HepG2 (cell line): ENCODE measurements around the gene TSPAN7.

Source experiments
- CTCF ChIP-seq: sonication (generic); formaldehyde crosslinking; IDR thresholded peaks from 2 replicates; pipeline ENCODE4 v1.5.0; 2020; ENCODE audit warnings: mild to moderate bottlenecking, missing genetic modification reagents, moderate library complexity
- EZH2 ChIP-seq: conservative IDR thresholded peaks from 2 replicates; pipeline ENCODE4 v1.6.1; 2012; ENCODE audit warnings: mild to moderate bottlenecking, low read depth, low read length, moderate library complexity
- FOXP1 ChIP-seq, 2 experiments: fragments of 450-650 bp in 1 of 2; IDR thresholded peaks; 2 replicates each; pipeline ENCODE4 v1.6.1; 2017 to 2018; ENCODE audit warnings: antibody characterized with exemption in 1 of 2
- HINFP ChIP-seq: sonication (generic); formaldehyde crosslinking; IDR thresholded peaks from 2 replicates; pipeline ENCODE4 v1.4.0; 2020; ENCODE audit warnings: low read depth, mild to moderate bottlenecking, missing genetic modification reagents
- TOPORS ChIP-seq: sonication (generic); formaldehyde crosslinking; IDR thresholded peaks from 2 replicates; pipeline ENCODE4 v1.8.0; 2023; ENCODE audit warnings: mild to moderate bottlenecking, missing genetic modification reagents

- TF ChIP-seq EZH2 (no peak), TOPORS (CRISPR knock-in tag) (no peak), CTCF (CRISPR knock-in tag) (no peak), HINFP (CRISPR knock-in tag) (no peak), FOXP1 (IDR thresholded peaks at IDR 0.05) (no peak), FOXP1 (CRISPR knock-in tag; IDR thresholded peaks at IDR 0.05) (no peak)
Observed at GRCh38 chrX:38628587-38628986, 67.2 kb downstream of the TSPAN7 start.
